HL-60 (cell line): Measurements from ENCODE around the gene NME5.
"Not testable (repeated sequence)": the region's sequence is repeated elsewhere in the genome, so short reads cannot be mapped to it uniquely, and the experiment has no call there.

ENCODE experiments used
- CTCF ChIP-seq: IDR thresholded peaks from one replicate; pipeline ENCODE4 v1.5.1; 2011; ENCODE audit warnings: low read length, control low read depth, inconsistent platforms; ENCODE audit not compliant: insufficient read depth
- POLR2AphosphoS5 ChIP-seq: IDR thresholded peaks from 2 replicates; pipeline ENCODE4 v1.6.1; 2012; ENCODE audit warnings: low read depth
- REST ChIP-seq: IDR thresholded peaks from 2 replicates; pipeline ENCODE4 v1.6.1; 2012; ENCODE audit warnings: low read depth; ENCODE audit not compliant: insufficient replicate concordance
- SPI1 ChIP-seq: IDR thresholded peaks from 2 replicates; pipeline ENCODE4 v1.6.1; 2012; ENCODE audit warnings: low read depth, mild to moderate bottlenecking, borderline replicate concordance

GRCh38 chr5:138143578-138143977 is 4.3 kb upstream of the NME5 start:
- not testable (repeated sequence) for TF ChIP-seq CTCF, POLR2AphosphoS5, REST, SPI1
